ENCODE measurements around the gene CRYBG2. TPM values are rescaled to one million over a fixed set of nuclear protein-coding genes. Genes with fewer than 3 reads are reported as not detected.
"Not testable (repeated sequence)": the region's sequence is repeated elsewhere in the genome, so short reads cannot be mapped to it uniquely, and the experiment has no call there.

Gene CRYBG2
- total RNA-seq, 2 donors from 2014 or later = 9.0 to 15.1 TPM

GRCh38 chr1:26330276-26330675 lies 23.7 kb downstream of the CRYBG2 start:
- no peak overlapping the region for H3K9ac ChIP-seq (ENCODE audit: extremely low read depth, low read length, poor library complexity, severe bottlenecking)
- Mint-ChIP-seq H3K27ac (no peak overlapping the region), H3K9me3 (no peaks in the 10 kb centered on the region), H3K36me3 (ENCODE audit: low read depth) (peaks cover 16% of the 10 kb centered on the region), H3K4me3 (no peak overlapping the region), H3K4me1 (peaks cover 4% of the 10 kb centered on the region), H3K27me3 (ENCODE audit: insufficient read depth) (peaks cover 2% of the 10 kb centered on the region)
- 95 to 100% methylated on average over 5 of the region's 5 CpGs for WGBS, 2 experiments (ENCODE audit: insufficient coverage in 1 of 2, insufficient read length in 1 of 2)
- TF ChIP-seq CTCF (conservative IDR thresholded peaks at IDR 0.05) = no peak
- no peaks in the 10 kb centered on the region for H3K36me3 ChIP-seq (ENCODE audit: control insufficient read depth, insufficient read depth, low read length)
- H3K27me3 ChIP-seq (ENCODE audit: control insufficient read depth, insufficient read depth, low read length, poor library complexity, severe bottlenecking) = no peaks in the 10 kb centered on the region
- no peak overlapping the region for H3K27ac ChIP-seq (ENCODE audit: low read depth, low read length)
- no peaks in the 10 kb centered on the region for H3K9me3 ChIP-seq (ENCODE audit: control insufficient read depth, low read length)
- no peak for DNase-seq
- no peaks in the 10 kb centered on the region for H3K4me1 ChIP-seq (ENCODE audit: control insufficient read depth, insufficient read depth, low read length)
- no peak overlapping the region for H3K4me3 ChIP-seq (ENCODE audit: low read length)

GRCh38 chr1:26329380-26329779 lies 24.6 kb downstream of the CRYBG2 start:
- not testable (repeated sequence) for H3K27ac Mint-ChIP-seq; H3K9me3 ChIP-seq (ENCODE audit: control insufficient read depth, low read length); H3K36me3 ChIP-seq (ENCODE audit: control insufficient read depth, insufficient read depth, low read length); H3K27me3 ChIP-seq (ENCODE audit: control insufficient read depth, insufficient read depth, low read length, poor library complexity, severe bottlenecking); H3K4me1 ChIP-seq (ENCODE audit: control insufficient read depth, insufficient read depth, low read length); H3K9me3 Mint-ChIP-seq; H3K27me3 Mint-ChIP-seq (ENCODE audit: insufficient read depth); H3K4me3 ChIP-seq (ENCODE audit: low read length); H3K27ac ChIP-seq (ENCODE audit: low read depth, low read length); H3K4me3 Mint-ChIP-seq; DNase-seq; H3K4me1 Mint-ChIP-seq; H3K9ac ChIP-seq (ENCODE audit: extremely low read depth, low read length, poor library complexity, severe bottlenecking)
- 94 to 100% methylated on average over 2 to 4 of the region's 4 CpGs for WGBS, 2 experiments (ENCODE audit: insufficient coverage in 1 of 2, insufficient read length in 1 of 2)
- peaks cover 23% of the 10 kb centered on the region for H3K36me3 Mint-ChIP-seq (ENCODE audit: low read depth)

- Histone ChIP-seq H3K27me3 (ENCODE audit: control insufficient read depth, insufficient read depth, low read length, poor library complexity, severe bottlenecking) (no peaks in the 10 kb centered on the region), H3K9ac (ENCODE audit: extremely low read depth, low read length, poor library complexity, severe bottlenecking) (no peak overlapping the region), H3K36me3 (ENCODE audit: control insufficient read depth, insufficient read depth, low read length) (no peaks in the 10 kb centered on the region), H3K27ac (ENCODE audit: low read depth, low read length) (no peak overlapping the region), H3K9me3 (ENCODE audit: control insufficient read depth, low read length) (no peaks in the 10 kb centered on the region), H3K4me3 (ENCODE audit: low read length) (no peak overlapping the region), H3K4me1 (ENCODE audit: control insufficient read depth, insufficient read depth, low read length) (no peaks in the 10 kb centered on the region)
- Mint-ChIP-seq H3K27ac (peak overlapping the region; percentile 74), H3K4me1 (no peaks in the 10 kb centered on the region), H3K4me3 (no peak overlapping the region), H3K36me3 (ENCODE audit: low read depth) (peaks cover 29% of the 10 kb centered on the region), H3K27me3 (ENCODE audit: insufficient read depth) (no peaks in the 10 kb centered on the region), H3K9me3 (no peaks in the 10 kb centered on the region)
- DNase-seq = no peak
- 89 to 92% methylated on average over 5 to 8 of the region's 8 CpGs for WGBS, 2 experiments (ENCODE audit: insufficient coverage in 1 of 2, insufficient read length in 1 of 2)
- no peak for TF ChIP-seq CTCF (conservative IDR thresholded peaks at IDR 0.05)
These were observed 25.3 kb downstream of the CRYBG2 start for GRCh38 chr1:26328597-26328996.

GRCh38 chr1:26327956-26328362 lies 26.0 kb downstream of the CRYBG2 start:
- no peaks in the 10 kb centered on the region for H3K4me1 Mint-ChIP-seq
- Histone ChIP-seq H3K27me3 (ENCODE audit: control insufficient read depth, insufficient read depth, low read length, poor library complexity, severe bottlenecking) (no peaks in the 10 kb centered on the region), H3K4me3 (ENCODE audit: low read length) (no peak overlapping the region), H3K9me3 (ENCODE audit: control insufficient read depth, low read length) (no peaks in the 10 kb centered on the region), H3K4me1 (ENCODE audit: control insufficient read depth, insufficient read depth, low read length) (no peaks in the 10 kb centered on the region), H3K9ac (ENCODE audit: extremely low read depth, low read length, poor library complexity, severe bottlenecking) (no peak overlapping the region), H3K36me3 (ENCODE audit: control insufficient read depth, insufficient read depth, low read length) (no peaks in the 10 kb centered on the region), H3K27ac (ENCODE audit: low read depth, low read length) (no peak overlapping the region)
- H3K27me3 Mint-ChIP-seq (ENCODE audit: insufficient read depth) = no peaks in the 10 kb centered on the region
- WGBS, 2 experiments (ENCODE audit: insufficient coverage in 1 of 2, insufficient read length in 1 of 2) = 84 to 88% methylated on average over 7 to 8 of the region's 8 CpGs
- no peak overlapping the region for H3K27ac Mint-ChIP-seq
- peaks cover 35% of the 10 kb centered on the region for H3K36me3 Mint-ChIP-seq (ENCODE audit: low read depth)
- no peak for DNase-seq
- no peak for TF ChIP-seq CTCF (conservative IDR thresholded peaks at IDR 0.05)
- H3K9me3 Mint-ChIP-seq = no peaks in the 10 kb centered on the region
- H3K4me3 Mint-ChIP-seq = no peak overlapping the region
